Tibial artery (tissue), 4 donors: ENCODE measurements around the gene DNM3.

ENCODE experiments used
- DNase-seq, 2 donors: peaks; one replicate each; pipeline ENCODE4 v3.0.0-alpha.2; 2019
- H3K27ac ChIP-seq, 2 donors: fragments of 200-600 bp; sonication (generic) in 1 of 2; 1 replicate in 1 of 2; 2 replicates in 1 of 2; pipeline ENCODE4 v1.5.1; 2018 to 2019; ENCODE audit warnings: mild to moderate bottlenecking in 1 of 2
- H3K27me3 ChIP-seq, 2 donors: fragments of 200-600 bp; sonication (generic) in 1 of 2; one replicate each; pipeline versions ENCODE4 v1.5.1 to v1.6.0; 2016 to 2019
- H3K36me3 ChIP-seq, 3 donors: fragments of 200-600 bp; sonication (generic) in 2 of 3; one replicate each; pipeline ENCODE4 v1.5.1; 2016 to 2019; ENCODE audit warnings: mild to moderate bottlenecking in 2 of 3
- H3K4me1 ChIP-seq, 4 donors: fragments of 200-600 bp; sonication (generic) in 2 of 4; 1 replicate in 3 of 4; 2 replicates in 1 of 4; pipeline ENCODE4 v1.5.1; 2016 to 2019
- H3K4me3 ChIP-seq, 2 donors: fragments of 200-600 bp; sonication (generic) in 1 of 2; 1 replicate in 1 of 2; 2 replicates in 1 of 2; pipeline ENCODE4 v1.5.1; 2018 to 2019; ENCODE audit warnings: mild to moderate bottlenecking in 2 of 2
- H3K9me3 ChIP-seq, 3 donors: fragments of 200-600 bp; sonication (generic) in 1 of 3; one replicate each; pipeline ENCODE4 v1.5.1; 2016 to 2019
- CTCF ChIP-seq, 2 experiments: fragments of 200-600 bp in 1 of 2; fragments of 450-650 bp in 1 of 2; IDR thresholded peaks; one replicate each; pipeline ENCODE4 v1.5.1; 2017 to 2019; ENCODE audit warnings: antibody characterized with exemption in 2 of 2, mild to moderate bottlenecking in 1 of 2, moderate library complexity in 1 of 2
- intact Hi-C: fragments of 100-400 bp; cut with DNase I; formaldehyde crosslinking; loops from one replicate; pipeline ENCODE4 v1.15.0; 2023; ENCODE audit warnings: low total_unique reads

DNM3 gene

DNA sequence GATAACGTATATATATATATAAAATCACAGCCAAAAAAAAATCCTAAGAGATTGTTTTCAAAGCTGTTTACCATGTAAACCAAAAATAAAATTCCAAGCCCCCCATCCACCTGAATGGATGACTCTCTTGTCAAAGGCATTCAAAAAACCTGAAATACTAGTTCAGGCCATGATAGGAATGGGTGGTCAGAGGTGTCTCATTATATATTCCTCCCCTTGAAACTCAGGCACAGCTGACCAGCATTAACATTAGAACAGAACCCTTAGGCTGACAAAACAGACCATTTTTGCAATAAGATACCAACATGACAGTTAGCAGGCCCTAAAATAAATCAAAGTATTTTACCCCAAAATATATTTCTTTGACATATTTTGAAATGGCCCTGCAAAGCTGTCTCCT lies 122.5 kb downstream of the DNM3 start:
- DNase-seq, result no peak
- Histone ChIP-seq H3K4me3 (no peak overlapping the region), H3K27ac (no peak overlapping the region), H3K27me3 (no peaks in the 10 kb centered on the region), H3K4me1 (no peaks in the 10 kb centered on the region), H3K36me3 (no peaks in the 10 kb centered on the region), H3K9me3 (no peaks in the 10 kb centered on the region)
- no peak for TF ChIP-seq CTCF (IDR thresholded peaks at IDR 0.05)
- intact Hi-C loops, result no loop called here

DNA sequence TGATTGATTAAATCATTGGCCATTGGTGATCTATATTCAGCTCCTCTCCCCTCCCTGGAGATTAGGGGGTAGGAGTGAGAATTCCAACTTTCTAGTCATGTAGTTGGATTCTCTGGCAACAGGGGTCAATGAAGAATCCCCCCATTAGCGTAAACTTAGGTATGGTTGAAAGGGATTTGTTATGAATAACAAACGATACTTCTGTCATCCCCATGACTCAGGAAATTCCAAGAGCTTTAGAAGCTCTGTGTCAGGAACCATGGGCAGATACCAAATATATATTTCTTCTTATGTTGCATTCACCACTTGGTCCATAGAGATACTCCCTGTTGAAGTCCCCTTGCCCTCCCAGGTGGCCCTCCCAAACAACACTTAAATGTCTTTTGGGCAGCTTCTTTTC lies 124.5 kb downstream of the DNM3 start:
- intact Hi-C loops, result no loop called here

DNA sequence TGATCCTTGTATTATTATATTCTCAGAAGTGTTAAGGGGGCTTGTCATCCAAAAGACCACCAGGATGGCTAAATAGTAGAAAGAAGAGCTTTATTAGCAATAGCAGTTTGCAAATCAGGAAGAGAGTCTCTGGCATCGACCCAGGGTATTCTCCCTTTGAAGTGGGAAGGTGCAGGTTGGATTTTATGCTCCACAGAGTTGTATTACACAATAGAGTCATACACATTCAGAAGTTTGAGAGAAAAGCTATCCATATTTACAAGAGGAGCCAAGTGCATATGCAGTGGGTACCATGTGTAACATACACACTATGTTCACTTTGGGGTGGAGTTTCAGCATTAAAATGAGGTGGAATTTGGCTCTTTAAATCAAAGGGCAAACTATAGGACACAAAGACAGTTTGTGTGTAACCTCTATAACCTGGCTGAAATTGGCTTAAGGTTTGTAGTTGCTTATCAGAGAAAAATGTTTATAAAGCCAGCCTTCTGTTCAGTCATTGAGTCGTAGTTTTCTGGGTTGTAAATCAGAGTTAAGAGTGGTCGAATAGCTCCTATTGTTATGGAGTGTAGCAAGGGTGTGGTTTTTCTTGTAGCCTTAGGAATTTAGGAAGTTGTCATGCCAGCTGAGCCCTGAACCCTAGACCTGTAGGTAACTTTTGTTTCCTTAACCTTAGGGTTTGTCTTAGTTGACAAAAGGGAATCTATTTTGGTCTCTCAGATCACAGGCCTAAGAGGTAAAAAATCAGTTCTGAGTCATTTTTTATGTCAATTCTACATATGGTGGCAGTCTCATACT lies 125.3 kb downstream of the DNM3 start:
- Histone ChIP-seq H3K27ac (no peak overlapping the region), H3K9me3 (no peaks in the 10 kb centered on the region), H3K4me1 (no peaks in the 10 kb centered on the region), H3K36me3 (no peaks in the 10 kb centered on the region), H3K4me3 (no peak overlapping the region), H3K27me3 (no peaks in the 10 kb centered on the region)
- no peak for TF ChIP-seq CTCF (IDR thresholded peaks at IDR 0.05)
- DNase-seq, result no peak
- intact Hi-C loops, result no loop called here

More for the DNA sequence above, 124.5 kb downstream of the DNM3 start:
- Histone ChIP-seq H3K4me1 (no peaks in the 10 kb centered on the region), H3K27ac (no peak overlapping the region), H3K27me3 (no peaks in the 10 kb centered on the region), H3K9me3 (no peaks in the 10 kb centered on the region), H3K36me3 (no peaks in the 10 kb centered on the region), H3K4me3 (no peak overlapping the region)
- DNase-seq, result no peak
- TF ChIP-seq CTCF (IDR thresholded peaks at IDR 0.05), result no peak

DNA sequence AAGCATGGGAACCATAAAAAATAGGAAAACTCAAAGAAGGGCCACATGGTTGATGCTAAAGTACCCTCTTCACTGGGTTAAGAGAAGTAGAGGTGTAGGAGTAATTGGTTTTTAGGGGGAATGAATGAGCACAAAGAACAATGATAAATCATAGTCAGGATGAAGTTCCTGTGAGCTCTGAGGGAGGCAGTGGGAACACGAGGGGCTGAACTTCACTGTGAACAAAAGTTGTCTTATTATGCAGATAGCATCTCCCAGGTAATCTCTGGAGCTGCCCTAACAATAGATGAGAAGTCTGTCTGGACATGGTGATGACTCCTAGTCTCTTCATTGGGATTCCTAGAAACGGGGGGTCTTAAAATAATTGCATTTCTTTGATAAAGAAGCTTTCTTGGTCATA lies 127.9 kb downstream of the DNM3 start:
- no peaks in the 10 kb centered on the region for H3K9me3 ChIP-seq
- H3K4me3 ChIP-seq, result no peak overlapping the region
- TF ChIP-seq CTCF (IDR thresholded peaks at IDR 0.05), result no peak
- H3K27me3 ChIP-seq, result no peaks in the 10 kb centered on the region
- no peak overlapping the region for H3K27ac ChIP-seq
- H3K4me1 ChIP-seq, result no peaks in the 10 kb centered on the region
- intact Hi-C loops, result no loop called here
- DNase-seq, result no peak
- H3K36me3 ChIP-seq, result no peaks in the 10 kb centered on the region

DNA sequence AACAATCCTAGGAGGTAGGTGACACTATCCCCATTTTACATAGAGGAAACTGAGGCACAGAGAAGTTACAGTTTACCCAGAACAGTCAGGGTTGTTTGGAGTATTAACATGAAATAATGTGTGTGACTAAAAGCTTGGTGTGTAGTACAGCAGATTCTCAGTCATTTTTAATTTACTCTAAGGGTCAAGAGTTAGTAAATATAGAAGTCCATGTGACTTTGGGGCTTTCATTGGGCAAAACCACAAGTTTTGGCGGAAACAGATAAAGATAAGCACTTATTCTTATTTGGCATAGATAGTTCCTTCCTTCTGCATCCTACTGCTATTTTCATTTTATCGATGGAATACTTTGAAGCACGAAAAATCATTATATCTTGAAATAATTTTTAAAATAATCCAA lies 128.5 kb downstream of the DNM3 start:
- Histone ChIP-seq H3K36me3 (no peaks in the 10 kb centered on the region), H3K27me3 (no peaks in the 10 kb centered on the region), H3K4me3 (no peak overlapping the region), H3K27ac (no peak overlapping the region), H3K9me3 (no peaks in the 10 kb centered on the region), H3K4me1 (no peaks in the 10 kb centered on the region)
- DNase-seq, result no peak
- intact Hi-C loops, result no loop called here
- no peak for TF ChIP-seq CTCF (IDR thresholded peaks at IDR 0.05)
